ENCODE data around the gene SH3BGRL3. TPM values are rescaled to one million over a fixed set of nuclear protein-coding genes. Genes with fewer than 3 reads are reported as not detected.

The SH3BGRL3 gene
- total RNA-seq, 2 experiments from 2014 or later = 309 to 316 TPM

DNA sequence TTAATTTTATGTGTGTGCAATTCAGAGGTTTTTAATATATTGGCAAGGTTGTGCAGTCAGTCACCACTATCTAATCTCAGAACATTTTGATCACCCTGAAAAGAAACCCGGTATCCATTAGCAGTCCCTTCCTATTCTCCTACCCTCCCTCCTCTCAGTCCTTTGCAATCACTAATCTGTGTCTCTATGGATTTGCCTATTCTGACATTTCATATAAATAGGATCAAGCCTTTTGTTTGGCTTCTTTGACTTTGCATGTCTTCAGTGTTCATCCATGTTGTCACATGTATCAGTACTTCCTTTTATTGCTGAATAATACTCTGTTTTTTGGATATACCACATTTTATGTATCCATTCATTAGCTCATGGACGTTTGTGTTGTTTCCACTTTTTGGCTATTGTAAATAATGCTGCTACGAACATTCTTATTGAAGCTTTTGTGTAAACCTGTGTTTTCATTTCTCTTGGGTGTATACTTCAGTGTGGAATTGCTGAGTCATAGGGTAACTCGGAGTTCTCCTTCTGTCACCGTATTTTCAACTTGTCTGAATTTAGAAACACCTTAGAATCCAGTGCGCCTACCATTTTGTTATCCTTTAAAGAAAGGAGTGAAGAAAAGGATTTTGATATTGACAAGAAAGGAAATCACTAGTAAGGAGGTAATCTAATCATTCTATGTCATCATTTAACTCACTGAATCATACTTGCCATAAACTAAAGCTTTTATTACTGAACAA, 42.5 kb upstream of the SH3BGRL3 start:
- intact Hi-C loops (cut with micrococcal nuclease) = no loop called here
- DNase-seq (no peak), ATAC-seq (no peak)
- no peaks in the 10 kb centered on the region for H3K9me3 Mint-ChIP-seq
- no peak overlapping the region for H3K27ac Mint-ChIP-seq
- POLR2A ChIA-PET = no interaction called here
- H3K27me3 Mint-ChIP-seq = no peaks in the 10 kb centered on the region
- H3K4me1 Mint-ChIP-seq (ENCODE audit: low read depth) = peaks cover 29% of the 10 kb centered on the region
- no peak overlapping the region for H3K4me3 Mint-ChIP-seq
- TF ChIP-seq, protein P1, sequence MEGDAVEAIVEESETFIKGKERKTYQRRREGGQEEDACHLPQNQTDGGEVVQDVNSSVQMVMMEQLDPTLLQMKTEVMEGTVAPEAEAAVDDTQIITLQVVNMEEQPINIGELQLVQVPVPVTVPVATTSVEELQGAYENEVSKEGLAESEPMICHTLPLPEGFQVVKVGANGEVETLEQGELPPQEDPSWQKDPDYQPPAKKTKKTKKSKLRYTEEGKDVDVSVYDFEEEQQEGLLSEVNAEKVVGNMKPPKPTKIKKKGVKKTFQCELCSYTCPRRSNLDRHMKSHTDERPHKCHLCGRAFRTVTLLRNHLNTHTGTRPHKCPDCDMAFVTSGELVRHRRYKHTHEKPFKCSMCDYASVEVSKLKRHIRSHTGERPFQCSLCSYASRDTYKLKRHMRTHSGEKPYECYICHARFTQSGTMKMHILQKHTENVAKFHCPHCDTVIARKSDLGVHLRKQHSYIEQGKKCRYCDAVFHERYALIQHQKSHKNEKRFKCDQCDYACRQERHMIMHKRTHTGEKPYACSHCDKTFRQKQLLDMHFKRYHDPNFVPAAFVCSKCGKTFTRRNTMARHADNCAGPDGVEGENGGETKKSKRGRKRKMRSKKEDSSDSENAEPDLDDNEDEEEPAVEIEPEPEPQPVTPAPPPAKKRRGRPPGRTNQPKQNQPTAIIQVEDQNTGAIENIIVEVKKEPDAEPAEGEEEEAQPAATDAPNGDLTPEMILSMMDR (IDR thresholded peaks at IDR 0.05) = no peak
- peaks cover 34% of the 10 kb centered on the region for H3K36me3 Mint-ChIP-seq (ENCODE audit: low read depth)
- CTCF ChIA-PET = interaction anchor here (0.8 kb wide), 1 partner anchor 127 kb away, joined by 3 read pairs; no protein-coding TSS in a partner anchor

DNA sequence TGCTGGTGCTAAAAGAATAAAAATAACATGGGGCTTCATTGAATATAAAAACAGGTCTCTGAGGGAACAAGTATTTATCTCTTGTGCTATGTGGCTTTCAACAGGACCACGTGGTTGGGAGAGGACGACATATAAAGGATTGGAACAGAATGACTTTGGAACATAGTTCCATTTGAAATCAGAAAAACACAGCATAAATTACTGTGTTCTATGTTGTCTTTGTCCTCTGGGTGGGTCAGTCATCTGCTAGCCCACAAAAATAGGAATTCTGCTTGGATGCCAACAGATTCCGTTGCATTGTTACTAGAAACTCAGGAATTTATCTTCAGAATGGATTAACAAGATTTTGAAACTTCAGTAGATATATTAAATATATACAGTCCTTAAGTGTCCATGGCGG, 40.0 kb upstream of the SH3BGRL3 start:
- ChIA-PET POLR2A (no interaction called here), CTCF (no interaction called here)
- DNase-seq (no peak), ATAC-seq (no peak)
- Mint-ChIP-seq H3K27ac (no peak overlapping the region), H3K36me3 (ENCODE audit: low read depth) (peaks cover 51% of the 10 kb centered on the region), H3K9me3 (no peaks in the 10 kb centered on the region), H3K4me1 (ENCODE audit: low read depth) (peaks cover 25% of the 10 kb centered on the region), H3K27me3 (no peaks in the 10 kb centered on the region), H3K4me3 (no peak overlapping the region)
- TF ChIP-seq, protein P1 (IDR thresholded peaks at IDR 0.05) = no peak
- intact Hi-C loops (cut with micrococcal nuclease) = no loop called here

DNA sequence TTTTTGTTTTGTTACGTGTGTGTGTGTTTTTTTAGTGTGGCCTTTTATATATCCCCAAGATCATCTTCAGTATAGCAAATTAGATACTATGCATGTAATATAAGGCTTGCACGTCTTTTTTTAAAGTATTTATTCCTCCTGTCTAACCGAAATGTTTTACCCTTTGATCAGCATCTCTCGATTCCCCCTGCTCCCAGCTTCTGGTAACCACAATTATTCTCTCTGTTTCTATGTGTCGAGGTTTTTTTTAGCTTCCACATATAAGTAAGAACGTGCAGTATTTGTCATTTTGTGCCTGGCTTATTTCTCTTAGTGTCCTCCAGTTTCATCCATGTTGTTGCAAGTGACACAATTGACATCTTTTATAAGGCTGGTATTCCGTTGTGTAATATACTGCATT, 27.2 kb upstream of the SH3BGRL3 start:
- Mint-ChIP-seq H3K27me3 (no peaks in the 10 kb centered on the region), H3K27ac (no peak overlapping the region), H3K4me1 (ENCODE audit: low read depth) (no peaks in the 10 kb centered on the region), H3K4me3 (no peak overlapping the region), H3K9me3 (no peaks in the 10 kb centered on the region), H3K36me3 (ENCODE audit: low read depth) (peaks cover 47% of the 10 kb centered on the region)
- ATAC-seq (no peak), DNase-seq (no peak)
- ChIA-PET CTCF (no interaction called here), POLR2A (interaction anchor here (0.6 kb wide), 1 partner anchor 715 kb away, joined by 3 read pairs; no protein-coding TSS in a partner anchor)
- intact Hi-C loops (cut with micrococcal nuclease) = no loop called here
- TF ChIP-seq, protein P1 (IDR thresholded peaks at IDR 0.05) = no peak

DNA sequence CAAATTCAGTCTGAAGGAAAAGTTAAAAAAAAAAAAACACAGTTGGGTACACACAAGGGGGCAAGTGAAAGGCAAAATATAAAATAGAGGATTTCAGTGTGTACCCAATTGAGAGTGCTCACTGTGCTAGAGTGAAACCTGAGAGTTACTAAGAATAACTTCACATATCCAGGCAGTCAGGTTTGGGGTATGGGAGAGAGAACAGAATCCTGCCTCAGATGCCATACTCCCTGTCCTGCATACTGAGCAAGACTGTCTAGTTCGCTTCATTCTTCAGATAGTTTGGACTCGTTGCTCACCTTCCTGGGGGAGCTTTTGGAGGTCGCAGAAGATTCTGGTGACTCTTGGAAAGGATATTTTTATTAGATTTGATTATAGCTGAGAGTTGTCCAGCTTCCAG, 25.5 kb upstream of the SH3BGRL3 start:
- ATAC-seq = no peak
- Mint-ChIP-seq H3K36me3 (ENCODE audit: low read depth) (peaks cover 57% of the 10 kb centered on the region), H3K27me3 (no peaks in the 10 kb centered on the region), H3K9me3 (no peaks in the 10 kb centered on the region), H3K4me1 (ENCODE audit: low read depth) (no peaks in the 10 kb centered on the region), H3K27ac (no peak overlapping the region), H3K4me3 (no peak overlapping the region)
- no peak for DNase-seq
- intact Hi-C loops (cut with micrococcal nuclease) = no loop called here
- ChIA-PET CTCF (interaction anchor here (0.8 to 1.7 kb wide), 3 partner anchors 21 to 67 kb away, joined by 4 to 5 read pairs (median 4); partner anchors contain the start of gene CEP85), POLR2A (no interaction called here)
- TF ChIP-seq, protein P1 (IDR thresholded peaks at IDR 0.05) = no peak

DNA sequence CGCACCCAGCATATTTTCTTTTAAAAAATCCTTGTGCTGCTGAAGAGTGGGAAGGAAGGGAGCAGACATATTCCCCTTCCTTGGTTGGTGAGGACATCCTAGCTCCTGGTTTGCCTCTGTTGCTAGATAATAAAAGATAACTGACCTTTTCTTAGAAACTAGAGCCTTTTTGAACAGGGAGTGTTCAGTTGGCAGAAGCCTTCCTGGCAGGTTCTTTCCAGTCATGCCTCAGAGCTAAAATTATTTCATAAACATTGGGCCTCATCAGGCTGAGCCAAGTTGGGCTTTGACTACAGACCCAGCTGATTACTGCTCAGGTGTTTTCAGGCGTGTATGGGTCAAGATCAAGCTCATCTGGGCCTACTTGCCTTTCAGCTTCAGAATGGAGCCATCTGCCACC, 22.7 kb upstream of the SH3BGRL3 start:
- DNase-seq = no peak

More for the DNA sequence above, 22.7 kb upstream of the SH3BGRL3 start:
- Mint-ChIP-seq H3K9me3 (no peaks in the 10 kb centered on the region), H3K36me3 (ENCODE audit: low read depth) (peaks cover 66% of the 10 kb centered on the region), H3K27ac (no peak overlapping the region), H3K27me3 (no peaks in the 10 kb centered on the region), H3K4me3 (no peak overlapping the region), H3K4me1 (ENCODE audit: low read depth) (no peaks in the 10 kb centered on the region)
- ChIA-PET POLR2A (no interaction called here), CTCF (interaction anchor here (0.6 to 1.6 kb wide), 3 partner anchors 28 to 64 kb away, joined by 3 to 4 read pairs (median 3); no protein-coding TSS in a partner anchor)
- intact Hi-C loops (cut with micrococcal nuclease) = no loop called here
- TF ChIP-seq, protein P1 (IDR thresholded peaks at IDR 0.05) = no peak
- ATAC-seq = no peak
